Kidney (tissue), 2 donors: ENCODE data around the gene RFTN2. TPM values are rescaled to one million over a fixed set of nuclear protein-coding genes. Genes with fewer than 3 reads are reported as not detected.

Experiments used
- polyA plus RNA-seq: library from polyadenylated mRNA; stranded (reverse); fragments of 350-450 nt; fragmentation: Illumina TruSeq; extraction: RNeasy Lipid Tissue Mini Kit (QIAGEN cat#74804); gene quantifications from one replicate; pipeline ENCODE4 v1.2.3, GENCODE V29; 2014; ENCODE audit warnings: low read depth, low replicate concordance; ENCODE audit not compliant: insufficient read depth
- total RNA-seq: library from RNA; stranded (reverse); fragmentation: NEBNext Ultra II Directional; extraction: Animal tissue kit (Norgen Biotek cat#: 25700); gene quantifications from one replicate; pipeline ENCODE4 v1.2.1, GENCODE V29; 2021
- donor health status: DM: yes; HTN: yes; CAD: no.

The RFTN2 gene
- total and polyA plus RNA-seq, 2 donors from 2014 or later: 1.4 to 4.0 TPM

Other genes with a start within 250 kb of the RFTN2 start
- gene SF3B1, start 240.6 kb downstream of the RFTN2 start, total RNA-seq: 244 TPM
- gene SF3B1, start 240.6 kb downstream of the RFTN2 start, polyA plus RNA-seq: 185 TPM
- gene COQ10B, start 222.0 kb downstream of the RFTN2 start, total RNA-seq: 28.6 TPM
- 31.2 TPM for gene COQ10B, start 222.0 kb downstream of the RFTN2 start, polyA plus RNA-seq
- gene HSPD1, start 175.7 kb downstream of the RFTN2 start, total RNA-seq: 157 TPM
- gene HSPD1, start 175.7 kb downstream of the RFTN2 start, polyA plus RNA-seq: 390 TPM
- gene HSPE1, start 175.2 kb downstream of the RFTN2 start, total RNA-seq: 78.1 TPM
- 427 TPM for gene HSPE1, start 175.2 kb downstream of the RFTN2 start, polyA plus RNA-seq
- gene MOB4, start 159.5 kb downstream of the RFTN2 start, total RNA-seq: 23.0 TPM
- gene MOB4, start 159.5 kb downstream of the RFTN2 start, polyA plus RNA-seq: 16.5 TPM
- 6.3 TPM for gene MARS2, start 29.8 kb upstream of the RFTN2 start, total RNA-seq
- 3.2 TPM for gene MARS2, start 29.8 kb upstream of the RFTN2 start, polyA plus RNA-seq
- not detected for gene BOLL, start 109.7 kb upstream of the RFTN2 start, total RNA-seq
- gene BOLL, start 109.7 kb upstream of the RFTN2 start, polyA plus RNA-seq: not detected
- 14.7 TPM for gene PLCL1, start 129.0 kb upstream of the RFTN2 start, total RNA-seq
- gene PLCL1, start 129.0 kb upstream of the RFTN2 start, polyA plus RNA-seq: 13.6 TPM